ENCODE results near the gene ZNF460.
A peak's percentile ranks its signal among the peaks of the same experiment; 100 is the strongest.

Gene ZNF460

DNA sequence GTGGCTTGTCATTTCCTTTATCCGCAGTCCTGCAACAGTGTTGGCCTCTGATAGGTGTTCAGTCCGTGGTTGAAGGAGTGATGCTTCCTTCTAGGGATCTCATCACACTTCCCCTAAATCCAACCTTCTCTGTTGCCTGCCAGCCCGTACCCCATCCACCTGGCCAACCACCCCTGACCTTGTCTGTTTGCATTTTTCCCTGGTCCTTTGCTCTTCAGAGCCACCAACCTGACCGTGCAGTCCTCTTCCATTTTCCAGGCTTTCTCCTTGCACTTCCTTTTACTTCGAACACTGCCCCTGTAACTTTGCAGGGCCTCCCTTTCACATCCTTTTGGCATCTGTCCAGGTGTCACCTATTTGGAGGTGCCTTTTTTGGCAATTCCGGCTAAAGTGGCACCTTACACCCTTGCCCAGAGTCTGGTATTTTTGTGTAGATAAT lies 696 bp downstream of the ZNF460 start:
- DNase-seq = no peak

DNA sequence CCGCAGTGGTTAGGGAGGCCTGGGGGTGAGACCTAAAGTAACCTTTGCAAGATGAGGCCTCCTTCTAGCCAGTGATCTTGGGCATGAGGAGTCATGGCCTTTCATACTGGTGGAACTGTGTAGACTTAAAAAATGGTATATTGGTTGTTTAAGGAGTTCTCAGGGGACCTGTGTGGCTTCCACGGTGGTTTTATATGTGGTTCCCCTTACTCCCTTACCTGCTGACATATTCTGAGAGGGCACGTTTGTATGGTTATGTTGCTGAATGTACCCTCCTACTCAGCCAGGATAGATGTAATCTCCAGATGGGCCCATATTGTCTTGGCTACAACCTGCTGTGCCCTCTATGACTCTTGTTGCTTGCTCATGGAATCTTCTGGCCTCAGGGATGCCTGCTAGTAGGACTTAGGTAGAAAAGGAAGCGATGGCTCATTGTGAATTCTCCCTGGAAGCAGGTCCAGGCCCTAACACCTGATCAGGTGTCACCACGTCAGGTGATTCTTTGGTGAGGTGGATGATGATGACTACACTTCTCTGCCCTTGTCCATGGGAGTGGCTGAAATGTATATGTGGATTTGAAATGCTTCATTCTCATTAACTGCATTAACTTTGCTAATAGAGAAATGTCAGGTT lies 1.8 kb downstream of the ZNF460 start:
- DNase-seq = no peak

DNA sequence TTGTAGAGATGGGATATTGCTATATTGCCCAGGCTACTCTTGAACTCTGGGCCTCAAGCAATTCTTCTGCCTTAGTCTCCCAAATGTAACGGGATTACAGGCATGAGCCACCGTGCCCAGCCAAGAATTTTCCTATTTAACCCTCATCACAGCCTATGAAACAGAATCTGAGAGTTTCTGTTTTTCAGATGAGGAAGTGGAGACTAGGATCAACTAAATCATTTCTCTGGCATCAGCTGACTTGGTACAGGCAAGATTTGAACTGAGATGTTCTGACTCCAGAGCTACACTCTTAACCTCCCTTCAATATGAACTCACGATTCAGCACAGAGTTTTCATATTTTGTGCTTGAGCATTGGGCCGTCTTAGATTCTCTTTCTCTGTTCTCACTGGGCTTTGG lies 8.1 kb downstream of the ZNF460 start:
- no peak for DNase-seq

DNA sequence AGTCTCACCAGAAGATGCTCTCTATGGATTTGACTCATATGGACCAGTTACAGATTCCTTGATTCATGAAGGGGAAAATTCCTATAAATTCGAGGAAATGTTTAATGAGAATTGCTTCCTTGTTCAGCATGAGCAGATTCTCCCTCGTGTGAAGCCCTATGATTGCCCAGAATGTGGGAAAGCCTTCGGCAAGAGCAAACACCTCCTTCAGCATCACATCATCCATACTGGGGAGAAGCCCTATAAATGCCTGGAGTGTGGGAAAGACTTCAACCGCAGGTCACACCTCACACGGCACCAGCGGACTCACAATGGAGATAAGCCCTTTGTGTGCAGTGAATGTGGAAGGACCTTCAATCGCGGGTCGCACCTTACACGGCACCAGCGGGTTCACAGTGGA lies 10.7 kb downstream of the ZNF460 start:
- DNase-seq = no peak

DNA sequence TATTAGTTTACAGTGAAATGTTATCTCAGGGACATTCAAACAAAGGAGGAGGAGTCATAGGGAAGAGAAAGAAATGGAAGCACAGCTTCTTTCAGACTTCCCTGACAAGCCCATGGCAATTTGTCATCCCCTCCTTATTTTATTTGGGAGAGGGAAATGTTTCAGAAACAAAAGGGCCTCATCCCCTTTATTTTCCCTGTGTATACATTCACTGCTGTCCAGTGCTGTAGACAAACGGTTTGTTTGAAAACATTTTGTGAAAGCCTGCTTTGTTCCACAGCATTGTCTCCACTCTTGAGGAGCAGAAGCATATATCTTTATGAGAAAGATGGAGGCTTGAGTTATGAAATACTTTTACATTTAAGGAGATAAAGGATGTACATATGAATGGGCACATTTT lies 12.3 kb downstream of the ZNF460 start:
- DNase-seq = no peak

DNA sequence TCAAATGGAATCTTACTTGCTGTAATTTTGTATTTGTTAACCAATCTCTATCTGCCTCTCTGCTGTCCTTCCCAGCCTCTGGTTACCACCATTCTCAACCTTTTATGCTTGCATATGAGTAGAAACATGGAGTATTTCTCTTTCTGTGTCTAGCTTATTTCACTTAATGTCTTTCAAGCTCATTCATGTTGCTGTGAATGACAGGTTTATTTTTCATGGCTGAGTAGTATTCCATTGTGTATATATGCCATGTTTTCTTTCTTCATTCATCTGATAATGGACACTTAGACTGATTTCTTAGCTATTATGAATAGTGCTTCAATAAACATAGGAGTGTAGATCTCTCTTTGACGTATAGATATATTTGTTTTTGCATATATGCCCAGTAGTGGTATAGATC lies 13.4 kb downstream of the ZNF460 start:
- DNase-seq = no peak

DNA sequence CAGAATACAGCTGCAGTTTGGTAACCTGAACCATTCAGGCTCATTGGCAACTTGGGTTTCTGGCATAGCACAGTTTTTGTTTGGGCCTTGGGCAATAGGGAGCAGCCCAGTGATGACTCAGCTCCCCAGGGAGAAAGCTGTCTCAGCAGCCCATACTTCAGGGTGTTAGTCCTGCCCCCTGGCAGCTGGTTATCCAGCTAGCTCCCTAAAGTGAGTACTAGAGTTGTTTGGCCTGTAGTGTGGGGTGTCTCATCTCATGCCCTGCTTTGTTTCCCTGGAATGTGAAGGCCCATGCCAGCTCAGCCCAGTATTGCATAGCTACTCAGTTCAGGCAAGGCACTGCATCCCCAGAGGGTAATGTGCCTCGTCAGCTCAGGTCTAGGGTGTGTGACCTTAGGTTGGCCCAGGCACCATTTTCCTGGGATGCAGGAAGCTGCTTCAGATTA lies 21.8 kb downstream of the ZNF460 start:
- DNase-seq = no peak

DNA sequence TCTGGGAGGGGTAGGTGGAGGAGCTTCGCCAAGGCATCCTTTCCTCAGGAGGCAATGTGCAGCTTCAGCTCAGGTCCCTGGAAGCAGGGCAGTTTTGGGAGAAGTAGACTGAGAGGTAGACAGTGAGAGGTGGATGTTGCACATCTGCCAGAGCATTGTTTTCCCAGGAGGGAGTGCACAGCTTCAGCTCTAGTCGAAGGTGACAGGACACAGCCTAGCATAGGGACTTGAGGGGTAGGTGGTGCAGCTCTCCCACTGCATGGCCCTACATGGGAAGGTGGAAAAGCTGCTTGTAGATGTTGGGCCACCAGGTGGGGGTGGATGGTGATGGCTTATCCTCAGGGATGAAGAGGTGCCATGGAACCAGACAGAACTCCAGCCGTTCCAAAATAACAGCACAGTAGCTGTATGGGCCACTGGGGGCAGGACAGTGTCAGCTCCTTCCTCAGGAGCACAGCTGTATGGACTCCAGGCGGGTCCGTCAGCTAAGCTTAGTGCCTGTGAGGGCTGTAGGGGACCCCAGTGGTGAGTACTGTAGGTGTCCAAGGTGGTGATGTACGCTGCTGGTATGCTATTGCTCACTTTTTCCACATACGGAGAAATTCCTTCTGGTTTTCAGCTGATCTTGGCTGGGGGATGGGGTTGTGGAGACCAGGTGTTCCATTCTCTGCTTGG lies 22.6 kb downstream of the ZNF460 start:
- DNase-seq = no peak

DNA sequence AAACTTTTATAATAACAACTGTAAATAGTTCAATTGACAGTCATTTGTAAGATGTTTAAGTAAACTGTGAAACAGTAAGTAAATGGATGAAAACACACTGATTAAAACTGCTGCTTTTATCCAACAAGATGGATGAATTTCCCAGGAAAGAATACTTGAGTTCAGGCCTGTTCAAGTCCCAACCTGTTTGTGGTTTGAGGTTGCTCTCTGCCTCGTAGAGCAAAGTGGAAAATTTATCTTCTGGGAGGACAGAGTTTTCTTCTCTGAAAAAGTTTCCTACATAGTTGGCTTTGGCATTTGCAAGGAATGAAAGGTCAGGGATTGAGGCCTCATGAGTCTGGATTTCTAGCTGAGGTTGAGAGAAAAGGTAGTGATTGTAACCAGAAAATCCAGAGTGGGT lies 24.8 kb downstream of the ZNF460 start:
- no peak for DNase-seq

DNA sequence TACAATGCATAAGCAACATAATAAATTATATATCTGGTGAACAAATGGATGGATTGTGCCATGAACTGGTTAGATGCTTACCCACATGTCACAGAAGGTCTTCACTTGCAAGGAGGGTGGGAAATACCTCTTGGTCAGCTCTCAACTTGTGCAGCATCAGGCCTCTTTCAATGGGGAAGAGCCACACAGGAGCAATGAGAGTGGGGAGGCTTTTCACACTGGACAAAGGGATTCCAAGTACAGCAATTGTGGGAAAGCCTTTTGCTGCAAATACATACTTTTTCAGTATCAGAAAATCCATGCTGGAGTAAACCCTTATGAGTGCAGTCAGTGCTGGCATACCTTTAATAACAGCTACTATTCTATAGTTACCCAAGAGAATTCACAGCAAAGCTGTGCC lies 28.2 kb downstream of the ZNF460 start:
- no peak for DNase-seq

DNA sequence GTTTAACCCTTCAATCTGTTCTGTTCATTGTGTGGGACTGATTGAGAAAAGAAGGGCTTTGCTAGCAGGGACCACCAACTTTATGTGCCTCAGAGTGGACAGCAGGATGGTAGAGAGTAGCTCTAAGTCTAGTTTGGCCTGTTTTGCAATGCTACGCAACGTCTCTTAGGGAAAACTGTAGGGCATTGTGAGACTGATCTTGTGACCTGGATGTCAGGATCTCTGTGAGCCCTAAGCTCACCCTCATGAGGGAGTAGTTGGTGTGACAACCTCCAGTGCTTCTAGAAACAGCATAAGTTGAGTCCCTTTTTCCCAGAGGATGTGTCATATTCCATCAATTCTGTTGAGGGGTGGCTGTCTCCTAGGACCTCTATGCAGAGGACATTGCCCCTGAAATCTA lies 30.5 kb downstream of the ZNF460 start:
- DNase-seq = no peak

DNA sequence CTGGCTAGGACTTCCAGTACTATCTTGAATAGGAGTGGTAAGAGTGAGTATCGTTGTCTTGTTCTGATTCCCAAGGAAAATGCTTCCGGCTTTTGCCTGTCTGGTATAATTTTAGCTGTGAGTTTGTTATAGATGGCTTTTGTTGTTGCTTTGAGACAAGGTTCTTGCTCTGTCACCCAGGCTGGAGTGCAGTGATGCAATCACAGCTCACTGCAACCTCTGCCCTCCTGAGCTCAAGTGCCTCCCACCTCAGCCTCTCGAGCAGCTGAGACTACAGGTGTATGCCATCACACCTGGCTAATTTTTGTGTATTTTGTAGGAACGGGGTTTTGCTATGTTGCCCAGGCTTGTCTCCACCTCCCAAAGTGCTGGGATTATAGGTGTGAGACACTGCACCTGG lies 33.9 kb downstream of the ZNF460 start:
- DNase-seq = no peak

DNA sequence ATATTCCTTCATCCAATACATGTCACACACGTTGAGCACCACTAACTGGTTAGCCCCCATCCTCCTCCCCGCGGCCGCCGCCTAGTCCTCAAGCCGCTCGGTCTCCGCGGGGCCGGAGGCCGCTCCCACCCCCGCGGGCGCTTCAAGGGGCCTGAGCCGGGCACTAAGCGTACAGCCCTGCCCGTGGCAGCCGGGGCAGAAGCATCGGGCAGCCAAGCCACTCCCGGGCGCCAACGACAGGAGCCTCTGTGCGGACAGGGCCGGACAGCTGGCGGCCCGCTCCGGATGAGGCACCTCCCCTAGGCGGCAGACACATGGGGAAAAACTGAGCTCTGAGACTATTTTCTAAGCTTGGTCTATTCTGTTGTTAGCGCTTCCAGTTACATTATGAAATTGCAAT lies 37.2 kb downstream of the ZNF460 start:
- DNase-seq = no peak

DNA sequence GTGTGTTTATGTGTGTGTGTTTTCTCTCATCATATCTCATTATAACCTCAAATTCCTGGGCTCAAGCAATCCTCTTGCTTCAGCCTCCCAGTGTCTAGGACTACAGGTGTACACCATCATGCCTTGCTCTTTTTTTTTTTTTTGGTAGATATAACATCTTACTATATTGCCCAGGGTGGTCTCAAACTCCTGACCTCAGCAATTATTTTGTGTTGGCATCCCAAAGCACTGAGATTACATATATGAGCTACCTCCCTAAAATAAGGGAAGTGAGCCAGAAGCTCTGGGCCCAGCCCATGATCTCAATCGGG lies 39.5 kb downstream of the ZNF460 start:
- DNase-seq = no peak

DNA sequence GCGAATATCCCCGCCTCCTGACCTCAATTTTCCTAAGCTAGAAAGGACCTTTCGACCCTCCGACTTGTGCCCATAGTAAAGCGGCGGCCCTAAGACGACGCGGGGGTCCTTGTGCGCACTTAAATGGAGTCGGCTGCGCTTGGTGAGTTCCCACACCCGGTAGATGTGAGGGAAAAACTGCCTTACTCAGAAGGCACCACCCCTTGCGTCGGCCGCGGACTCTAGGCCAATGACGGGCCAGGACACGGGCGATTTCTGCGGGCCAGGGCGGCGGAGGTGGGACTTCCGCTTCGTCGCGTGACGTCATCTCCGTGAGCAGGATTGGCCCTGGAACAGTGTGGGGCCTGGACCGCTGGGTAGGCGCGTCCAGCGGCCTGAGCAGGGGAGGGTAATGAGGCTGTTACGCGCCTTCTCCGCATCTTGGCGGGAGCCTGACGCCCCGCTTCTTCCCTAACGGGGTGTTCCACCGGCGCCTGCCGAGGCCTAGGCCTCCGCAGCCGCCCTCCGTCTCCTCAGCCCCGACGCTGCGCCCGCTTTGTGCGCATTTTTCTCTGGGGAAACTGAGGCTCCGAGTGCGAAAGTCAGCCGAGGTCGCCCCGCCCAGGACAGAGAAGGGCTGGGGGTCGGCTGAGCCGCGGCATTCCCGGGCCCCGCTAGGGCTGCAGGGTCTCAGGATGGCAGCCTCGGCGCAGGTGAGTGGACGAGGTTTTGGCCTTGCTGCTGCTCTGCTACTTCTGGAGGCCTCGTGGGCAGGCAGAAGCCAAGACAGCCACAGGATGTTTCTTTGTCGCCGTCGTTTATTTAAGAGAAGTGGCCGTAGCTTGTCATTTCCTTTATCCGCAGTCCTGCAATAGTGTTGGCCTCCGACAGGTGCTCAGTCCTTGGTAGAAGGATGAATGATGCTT lies 40.1 kb downstream of the ZNF460 start, which contains the start of gene ZNF543:
Gene ZNF543, plus strand, starts transcription at position 293 of the 905 bp plus-strand sequence. Its CDS starts 382 bp downstream, at position 675.
- DNase-seq = peak; percentile 90

DNA sequence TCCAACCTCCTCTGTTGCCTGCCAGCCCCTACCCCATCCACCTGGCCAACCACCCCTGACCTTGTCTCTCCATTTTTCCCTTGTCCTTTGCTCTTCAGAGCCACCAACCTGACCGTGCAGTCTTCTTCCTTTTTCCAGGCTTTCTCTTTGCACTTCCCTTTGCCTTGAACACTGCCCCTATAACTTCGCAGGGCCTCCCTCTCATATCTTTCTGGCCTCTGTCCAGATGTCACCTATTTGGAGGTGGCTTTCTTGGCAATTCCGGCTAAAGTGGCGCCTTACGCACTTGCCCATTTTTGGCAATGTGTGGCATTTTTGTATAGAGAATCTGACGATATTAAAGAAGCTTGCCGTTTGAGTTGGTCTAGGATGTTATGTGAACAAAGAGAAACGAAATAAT lies 40.8 kb downstream of the ZNF460 start:
- DNase-seq = no peak

DNA sequence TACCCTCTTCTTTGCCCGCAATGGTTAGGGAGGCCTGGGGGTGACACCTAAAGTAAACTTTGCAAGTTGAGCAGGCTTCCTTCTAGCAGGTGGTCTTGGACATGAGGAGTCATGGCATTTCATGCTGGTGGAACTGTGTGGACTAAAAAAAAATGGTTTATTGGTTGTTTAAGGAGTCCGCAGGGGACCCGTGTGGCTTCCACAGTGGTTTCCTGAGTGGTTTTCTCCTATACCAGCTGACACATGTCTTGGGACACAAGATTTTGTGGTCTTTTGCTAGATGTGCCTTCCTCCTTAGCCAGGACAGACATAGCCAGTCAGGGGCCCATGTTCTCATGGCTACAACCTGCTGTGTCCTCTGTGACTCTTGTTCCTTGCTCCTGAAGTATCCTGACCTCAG lies 41.5 kb downstream of the ZNF460 start:
- DNase-seq = no peak

DNA sequence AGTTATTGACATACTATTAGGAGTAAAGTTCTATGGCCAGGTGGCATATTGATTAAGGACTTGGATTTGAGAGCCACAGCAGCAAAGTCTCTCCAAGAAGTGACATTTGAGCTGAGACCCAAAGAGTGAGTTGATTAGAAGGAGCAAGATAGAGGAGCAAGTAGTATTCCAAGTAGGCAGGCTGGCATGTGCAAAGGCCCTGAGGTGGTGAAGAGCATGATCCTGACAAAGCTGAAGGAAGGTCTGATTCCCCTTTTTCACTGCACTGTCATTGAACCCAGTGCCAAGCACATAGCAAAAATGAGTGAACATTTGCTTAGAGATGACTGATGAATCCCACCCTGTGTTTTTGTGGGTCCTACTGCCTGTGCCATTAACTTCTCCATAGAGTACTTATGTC lies 44.7 kb downstream of the ZNF460 start:
- DNase-seq = no peak

DNA sequence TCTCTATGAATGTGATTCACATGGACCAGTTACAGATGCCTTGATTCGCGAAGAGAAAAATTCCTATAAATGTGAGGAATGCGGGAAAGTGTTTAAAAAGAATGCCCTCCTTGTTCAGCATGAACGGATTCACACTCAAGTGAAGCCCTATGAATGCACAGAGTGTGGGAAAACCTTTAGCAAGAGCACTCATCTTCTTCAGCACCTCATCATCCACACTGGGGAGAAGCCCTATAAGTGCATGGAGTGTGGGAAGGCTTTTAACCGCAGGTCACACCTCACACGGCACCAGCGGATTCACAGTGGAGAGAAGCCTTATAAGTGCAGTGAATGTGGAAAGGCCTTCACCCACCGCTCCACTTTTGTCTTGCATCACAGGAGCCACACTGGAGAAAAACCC lies 47.7 kb downstream of the ZNF460 start:
- no peak for DNase-seq

DNA sequence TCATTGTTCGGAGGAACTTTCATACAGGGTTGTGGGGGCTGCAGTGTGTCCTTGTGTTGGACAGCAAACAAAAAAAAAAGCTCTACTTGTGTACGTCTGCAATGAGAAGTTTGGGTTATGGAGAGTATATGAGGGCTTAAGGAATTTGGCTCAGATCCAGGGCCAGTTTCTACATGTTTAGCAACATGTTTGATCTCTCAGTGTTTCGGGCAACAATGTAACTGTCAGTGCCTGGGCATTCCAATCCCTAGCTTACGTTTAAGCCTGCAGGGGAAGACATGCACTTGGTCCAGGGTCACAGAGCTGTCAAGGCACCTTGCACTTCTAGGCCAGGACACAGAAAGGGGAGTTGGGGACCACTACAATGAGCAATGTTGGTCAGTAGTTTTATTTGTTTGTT lies 53.9 kb downstream of the ZNF460 start:
- no peak for DNase-seq

DNA sequence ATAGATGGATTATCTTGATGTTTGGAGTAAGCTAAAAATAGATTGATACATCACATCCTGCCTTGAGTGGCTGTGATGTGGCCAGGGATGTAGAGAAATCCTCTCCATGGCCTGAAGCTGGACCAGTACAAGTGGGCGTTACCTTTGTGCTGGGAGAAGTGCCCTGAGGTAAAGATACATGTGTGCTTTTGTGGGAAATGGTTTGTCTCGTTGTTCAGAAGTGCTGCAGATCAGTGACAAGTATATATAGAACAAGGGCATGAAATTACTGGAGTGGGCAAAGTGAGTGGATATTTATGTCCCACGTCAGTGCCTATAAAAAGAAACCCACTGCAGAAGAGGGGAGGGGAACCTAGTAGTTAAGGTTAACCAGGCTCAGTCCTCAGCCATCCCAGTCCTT lies 58.6 kb downstream of the ZNF460 start:
- no peak for DNase-seq

DNA sequence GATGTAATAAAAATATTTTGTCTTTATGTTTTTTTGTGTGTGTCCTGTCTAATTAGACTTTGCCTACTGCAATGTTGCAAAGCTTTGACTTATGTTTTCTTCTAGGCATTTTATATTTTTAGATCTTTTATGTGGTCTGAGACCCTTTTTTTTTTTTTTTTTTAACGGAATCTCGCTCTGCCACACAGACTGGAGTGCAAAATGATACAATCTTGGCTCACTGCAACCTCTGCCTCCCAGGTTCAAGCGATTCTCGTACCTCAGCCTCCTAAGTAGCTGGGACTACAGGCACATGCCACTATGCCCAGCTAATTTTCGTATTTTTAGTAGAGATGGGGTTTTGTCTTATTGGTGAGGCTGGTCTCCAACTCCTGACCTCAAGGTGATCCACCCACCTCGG lies 62.3 kb downstream of the ZNF460 start:
- DNase-seq = no peak

Measured in NCI-H510A (cell line).